ENCODE data around the gene STAT5A.
"Not testable (repeated sequence)": the region's sequence is repeated elsewhere in the genome, so short reads cannot be mapped to it uniquely, and the experiment has no call there.

Gene STAT5A

GRCh38 chr17:42287977-42288802, at the start of gene STAT5A:
Gene STAT5A, plus strand, starts transcription at chr17:42288498. Its CDS starts 914 bp downstream, at chr17:42289412.
- peak within 1 kb of the TSS; percentile 56 for H3K4me3 ChIP-seq (ENCODE audit: low read depth, low read length)
- no peak for TF ChIP-seq CTCF (conservative IDR thresholded peaks at IDR 0.05; ENCODE audit: low read depth, low read length)
- peak; percentile 89 for DNase-seq (ENCODE audit: low read depth)

- DNase-seq (ENCODE audit: low read depth); H3K4me3 ChIP-seq (ENCODE audit: low read depth, low read length): not testable (repeated sequence)
These were observed 48.7 kb upstream of the STAT5A start for GRCh38 chr17:42239576-42239975.

GRCh38 chr17:42240201-42240600, 48.1 kb upstream of the STAT5A start:
- TF ChIP-seq CTCF (conservative IDR thresholded peaks at IDR 0.05; ENCODE audit: low read depth, low read length): no peak
- no peak for DNase-seq (ENCODE audit: low read depth)
- H3K4me3 ChIP-seq (ENCODE audit: low read depth, low read length): no peak overlapping the region

GRCh38 chr17:42240863-42241262, 47.4 kb upstream of the STAT5A start:
- DNase-seq (ENCODE audit: low read depth); H3K4me3 ChIP-seq (ENCODE audit: low read depth, low read length): not testable (repeated sequence)

- DNase-seq (ENCODE audit: low read depth): no peak
- no peak for TF ChIP-seq CTCF (conservative IDR thresholded peaks at IDR 0.05; ENCODE audit: low read depth, low read length)
- no peak overlapping the region for H3K4me3 ChIP-seq (ENCODE audit: low read depth, low read length)
These were observed 46.4 kb upstream of the STAT5A start for GRCh38 chr17:42241871-42242270.

- TF ChIP-seq CTCF (conservative IDR thresholded peaks at IDR 0.05; ENCODE audit: low read depth, low read length): no peak
These were observed 44.8 kb upstream of the STAT5A start for GRCh38 chr17:42243493-42243982.

GRCh38 chr17:42244116-42244515, 44.2 kb upstream of the STAT5A start:
- not testable (repeated sequence) for H3K4me3 ChIP-seq (ENCODE audit: low read depth, low read length); DNase-seq (ENCODE audit: low read depth)

More at GRCh38 chr17:42243493-42243982, 44.8 kb upstream of the STAT5A start:
- no peak overlapping the region for H3K4me3 ChIP-seq (ENCODE audit: low read depth, low read length)
- DNase-seq (ENCODE audit: low read depth): no peak

- DNase-seq (ENCODE audit: low read depth); H3K4me3 ChIP-seq (ENCODE audit: low read depth, low read length): not testable (repeated sequence)
These were observed 43.1 kb upstream of the STAT5A start for GRCh38 chr17:42245183-42245582.

- H3K4me3 ChIP-seq (ENCODE audit: low read depth, low read length): no peak overlapping the region
- peak; percentile 76 for DNase-seq (ENCODE audit: low read depth)
- TF ChIP-seq CTCF (conservative IDR thresholded peaks at IDR 0.05; ENCODE audit: low read depth, low read length): no peak
These were observed 41.8 kb upstream of the STAT5A start for GRCh38 chr17:42246515-42246914.

All from choroid plexus epithelial cell (primary cell).